GF-D8 (cell line): ENCODE data around the gene ZFYVE28.
A peak's percentile ranks its signal among the peaks of the same experiment; 100 is the strongest.

Experiments used
- DNase-seq: peaks from one replicate; lab custom pipeline; 2025; lab: John Stamatoyannopoulos, UW

The ZFYVE28 gene

GRCh38 chr4:2352171-2352570 lies 66.3 kb downstream of the ZFYVE28 start:
- DNase-seq = no peak

DNA sequence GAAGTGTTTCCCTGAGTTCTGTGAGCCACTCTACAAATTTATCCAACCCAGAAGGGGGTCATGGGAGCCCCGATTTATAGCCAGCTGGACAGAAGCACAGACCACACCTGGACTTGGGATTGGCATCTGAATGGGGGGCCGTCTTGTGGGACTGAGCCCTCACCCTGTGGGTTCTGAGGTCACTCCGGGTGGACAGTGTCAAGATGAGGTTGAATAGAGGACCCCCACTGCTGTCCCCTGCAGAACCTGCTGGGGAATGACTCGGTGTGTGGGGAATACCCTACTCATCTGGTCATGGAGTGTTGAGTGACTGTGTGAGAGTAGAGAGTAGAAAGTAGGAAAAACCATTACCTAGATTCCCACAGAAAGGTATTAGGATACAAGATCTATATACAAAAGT lies 67.5 kb downstream of the ZFYVE28 start:
- DNase-seq = no peak

DNA sequence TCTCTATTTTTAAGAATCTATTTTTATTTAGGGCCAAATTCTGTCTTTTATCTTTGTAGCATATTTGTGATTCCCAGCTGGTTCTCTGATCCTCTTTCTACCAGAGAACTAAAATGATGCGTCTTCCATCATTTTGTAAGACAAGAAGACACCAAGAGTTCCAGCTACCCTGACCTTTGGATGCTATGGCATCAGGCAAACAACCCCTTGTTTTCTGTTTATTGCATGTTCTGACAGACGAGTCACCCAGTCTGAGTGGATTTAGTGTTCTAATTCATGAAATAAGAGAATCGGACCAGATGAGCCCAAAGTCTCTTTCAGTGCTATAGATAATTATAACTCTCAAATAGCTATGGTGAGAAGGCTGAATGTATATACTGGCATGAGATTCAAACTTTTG lies 69.7 kb downstream of the ZFYVE28 start:
- DNase-seq = no peak

GRCh38 chr4:2347190-2347589 lies 71.3 kb downstream of the ZFYVE28 start:
- DNase-seq = no peak

DNA sequence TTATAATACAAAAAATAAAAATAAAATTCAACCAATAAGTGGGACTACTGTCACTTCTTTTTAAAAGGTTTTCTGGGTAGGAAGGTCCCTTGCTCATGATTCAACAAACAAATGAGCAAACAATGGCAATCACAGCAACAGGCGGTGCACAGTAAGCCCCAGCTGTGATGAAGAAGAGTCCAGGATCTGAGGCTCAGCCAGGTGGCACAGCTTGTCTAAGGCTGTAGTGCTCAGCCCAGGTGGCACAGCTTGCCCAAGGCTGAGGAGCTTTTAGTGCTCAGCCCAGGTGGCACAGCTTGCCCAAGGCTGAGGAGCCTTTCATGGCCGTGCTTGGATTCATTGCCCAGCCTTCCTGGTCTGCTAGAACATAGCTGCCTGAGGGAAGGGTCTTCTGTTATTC lies 75.0 kb downstream of the ZFYVE28 start:
- no peak for DNase-seq

DNA sequence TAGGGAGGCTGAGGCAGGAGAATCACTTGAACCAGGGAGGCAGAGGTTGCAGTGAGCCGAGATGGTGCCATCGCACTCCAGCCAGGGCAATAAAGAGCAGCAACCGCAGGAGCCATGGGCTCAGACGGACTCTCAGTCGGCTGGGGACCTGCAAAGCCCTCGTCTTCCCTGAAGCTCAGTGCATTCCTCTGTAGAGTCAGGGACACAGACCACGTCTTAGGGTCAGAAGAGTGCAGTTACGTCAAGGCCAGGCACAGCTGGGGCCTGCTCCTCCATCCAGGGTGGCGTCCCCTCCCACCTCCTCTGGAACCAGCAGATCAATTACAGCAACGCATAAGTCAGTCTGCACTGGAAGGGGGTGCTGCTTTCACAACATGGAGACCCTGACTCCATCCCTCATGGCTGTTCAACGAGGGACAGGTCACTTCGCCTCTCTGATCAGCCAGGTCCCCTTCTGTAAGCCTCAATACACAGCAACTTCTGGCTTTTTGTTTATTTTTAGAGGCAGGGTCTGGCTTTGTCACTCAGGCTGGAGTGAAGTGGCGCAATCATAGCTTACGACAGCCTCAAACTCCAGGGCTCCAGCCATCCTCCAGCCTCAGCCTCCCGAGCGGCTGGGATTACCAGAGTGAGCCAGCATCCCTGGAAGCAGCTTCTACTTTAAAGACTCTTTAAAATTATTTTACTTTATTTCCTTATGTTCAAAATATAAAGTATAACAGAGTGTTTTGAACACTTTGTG lies 76.4 kb downstream of the ZFYVE28 start:
- no peak for DNase-seq

DNA sequence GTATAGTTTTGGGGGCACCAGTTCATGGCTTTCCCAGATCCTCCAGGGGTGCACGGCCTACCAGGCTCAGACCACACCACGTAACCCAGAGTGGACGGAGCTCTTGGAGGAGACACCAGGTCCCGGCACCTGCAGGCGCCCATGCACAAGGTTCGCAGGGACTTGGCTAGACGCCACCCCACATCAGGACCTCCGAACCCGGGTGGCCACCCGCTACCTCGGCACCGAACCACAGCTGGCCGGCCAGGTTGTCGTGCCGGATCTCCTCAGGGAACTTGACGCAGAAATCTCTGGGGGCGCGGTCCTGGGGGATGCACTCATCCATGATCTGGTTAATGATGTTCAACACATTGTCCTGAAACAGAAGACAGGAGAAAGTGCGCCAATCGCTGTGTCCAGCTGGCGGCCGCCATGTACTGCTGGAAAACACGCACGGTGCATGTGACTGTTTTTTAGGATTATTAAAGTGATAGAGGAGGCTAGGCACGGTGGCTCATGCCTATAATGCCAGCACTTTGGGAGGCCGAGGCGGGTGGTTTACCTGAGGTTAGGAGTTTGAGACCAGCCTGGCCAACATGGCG lies 77.1 kb downstream of the ZFYVE28 start:
- no peak for DNase-seq

- DNase-seq = no peak
Measured at GRCh38 chr4:2340272-2341061, 78.0 kb downstream of the ZFYVE28 start.

GRCh38 chr4:2339458-2340271 lies 78.8 kb downstream of the ZFYVE28 start:
- no peak for DNase-seq

- no peak for DNase-seq
Measured at GRCh38 chr4:2338754-2339457, 79.5 kb downstream of the ZFYVE28 start.

GRCh38 chr4:2337896-2338295 lies 80.5 kb downstream of the ZFYVE28 start:
- DNase-seq = no peak

DNA sequence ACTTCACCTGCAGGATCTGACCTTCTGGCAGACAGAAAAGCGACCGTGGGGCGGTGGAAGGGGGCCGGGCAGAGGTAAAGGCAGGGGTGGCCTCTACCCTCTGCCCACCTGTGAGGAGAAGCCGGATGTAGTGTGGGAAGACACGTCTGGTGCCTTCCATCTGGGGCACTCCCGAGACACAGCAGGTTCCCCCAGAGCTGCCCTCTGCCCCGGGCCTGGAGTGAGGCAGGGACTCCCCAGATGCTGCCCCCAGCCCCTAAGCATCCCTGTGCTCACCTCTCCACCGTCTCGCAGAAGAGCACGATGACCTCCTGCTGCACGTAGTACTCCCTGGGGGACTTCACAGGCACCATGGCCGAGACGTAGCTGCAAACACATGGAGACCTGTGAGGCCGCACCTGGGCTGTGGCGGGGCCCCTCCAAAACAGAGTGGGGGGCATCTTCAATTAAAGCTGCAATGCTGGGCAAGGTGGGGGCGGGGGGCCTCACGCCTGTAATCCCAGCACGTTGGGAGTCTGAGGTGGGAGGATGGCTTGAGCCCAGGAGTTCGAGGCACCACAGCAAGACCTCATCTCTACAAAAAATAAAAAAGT lies 81.2 kb downstream of the ZFYVE28 start:
- no peak for DNase-seq

DNA sequence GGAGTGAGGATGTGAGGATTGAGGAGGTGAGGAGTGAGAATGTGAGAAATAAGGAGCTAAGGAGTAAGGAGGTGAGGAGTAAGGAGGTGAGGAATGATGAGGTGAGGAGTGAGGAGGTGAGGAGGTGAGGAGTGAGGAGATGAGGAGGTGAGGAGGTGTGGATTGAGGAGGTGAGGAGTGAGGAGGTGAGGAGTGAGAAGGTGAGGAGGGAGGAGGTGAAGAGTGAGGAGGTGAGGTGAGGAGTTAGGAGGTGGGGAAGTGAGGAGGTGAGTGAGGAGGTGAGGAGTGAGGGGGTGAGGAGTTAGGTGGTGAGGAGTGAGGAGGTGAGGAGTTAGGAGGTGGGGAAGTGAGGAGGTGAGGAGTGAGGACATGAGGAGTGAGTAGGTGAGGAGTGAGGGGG lies 81.8 kb downstream of the ZFYVE28 start:
- DNase-seq = no peak

- no peak for DNase-seq
Measured at GRCh38 chr4:2335729-2336101, 82.7 kb downstream of the ZFYVE28 start.

GRCh38 chr4:2334826-2335728 lies 83.4 kb downstream of the ZFYVE28 start:
- DNase-seq = no peak

GRCh38 chr4:2333916-2334644 lies 84.4 kb downstream of the ZFYVE28 start:
- no peak for DNase-seq

- DNase-seq = peak; percentile 32
Measured at GRCh38 chr4:2333356-2333841, 85.0 kb downstream of the ZFYVE28 start.

DNA sequence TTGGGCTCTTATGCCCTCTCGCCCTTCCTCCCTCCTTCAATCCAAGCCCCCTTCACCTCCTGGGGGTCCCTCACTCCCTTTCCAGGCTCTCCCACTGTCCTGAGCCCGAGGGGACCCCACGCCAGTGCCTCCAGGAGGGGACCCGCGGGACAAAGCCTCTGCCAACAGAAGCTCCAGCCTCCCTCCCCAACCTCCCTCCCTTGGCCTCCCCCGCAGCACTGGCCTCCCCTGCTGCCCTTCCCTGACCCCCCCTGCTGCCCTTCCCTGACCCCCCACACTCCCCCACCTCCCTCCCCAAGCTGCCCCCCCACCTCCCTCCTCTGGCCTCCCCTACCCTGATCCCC lies 85.5 kb downstream of the ZFYVE28 start:
- DNase-seq = no peak

DNA sequence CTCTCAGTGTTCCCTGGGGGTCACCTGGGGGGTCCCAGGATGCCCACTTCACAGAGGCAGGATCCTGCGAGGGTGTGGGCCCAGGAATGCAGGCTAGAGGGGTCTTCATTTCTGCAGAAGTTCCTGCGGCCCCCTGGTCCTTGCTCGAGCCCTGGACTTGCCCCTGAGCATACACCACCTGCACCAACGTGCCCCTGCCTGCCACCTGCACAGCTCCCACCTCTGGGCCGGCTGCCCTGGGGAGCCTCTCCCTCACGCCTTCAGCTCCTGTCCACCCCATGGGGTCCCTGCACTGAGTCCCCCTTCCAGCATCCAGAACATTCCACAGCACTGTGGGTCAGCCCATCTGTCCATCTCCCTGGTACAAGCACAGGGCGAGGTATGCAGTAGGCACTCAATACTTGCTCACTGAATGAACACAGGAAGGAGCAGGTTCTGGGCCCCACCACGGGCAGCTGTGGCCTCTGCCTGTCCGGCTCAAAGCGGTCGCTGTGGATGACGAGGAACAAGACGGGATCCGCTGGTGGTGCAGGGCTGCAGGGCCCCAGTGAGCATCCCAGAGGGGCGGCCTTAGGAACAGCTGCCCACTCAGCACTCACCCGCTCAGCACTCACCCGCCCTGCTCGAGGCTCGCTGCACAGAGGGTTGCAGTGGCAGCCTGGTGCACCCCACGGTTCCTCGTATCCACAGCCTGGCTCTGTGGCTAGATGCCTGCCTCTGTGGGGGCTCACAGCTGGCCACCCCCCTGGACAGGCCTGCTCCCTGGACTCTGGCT lies 86.1 kb downstream of the ZFYVE28 start:
- DNase-seq = no peak
